Measurements from ENCODE around the gene SLC35A5. TPM values are rescaled to one million over a fixed set of nuclear protein-coding genes. Genes with fewer than 3 reads are reported as not detected.

The SLC35A5 gene
- total and polyA plus RNA-seq, 10 donors: 8.2 to 48.0 (median 33.8) TPM

GRCh38 chr3:112604536-112604935 lies 42.7 kb downstream of the SLC35A5 start:
- intact Hi-C loops (cut with DNase I; ENCODE audit: low total_unique reads): no loop called here
- H3K36me3 ChIP-seq: no peaks in the 10 kb centered on the region
- no peaks in the 10 kb centered on the region for H3K9me3 ChIP-seq
- no peak overlapping the region for H3K4me3 ChIP-seq
- 19 to 28% (median 20%) methylated on average over 4 of the region's 4 CpGs for WGBS, 5 donors
- TF ChIP-seq POLR2AphosphoS5 (IDR thresholded peaks at IDR 0.05) (no peak), CTCF (IDR thresholded peaks at IDR 0.05 in 8 of 11, conservative IDR thresholded peaks at IDR 0.05 in 3 of 11) (no peak), POLR2A (IDR thresholded peaks at IDR 0.05) (no peak)
- peak overlapping the region in 4 of 8 donors; percentile 0 to 37 (median 18) for H3K27ac ChIP-seq
- peaks cover 0 to 18% (median 12%) of the 10 kb centered on the region in 6 donors for H3K4me1 ChIP-seq
- H3K27me3 ChIP-seq (replicated peaks in 1 of 7): peaks cover 0 to 4% (median 0%) of the 10 kb centered on the region in 7 donors
- no peak for DNase-seq

DNA sequence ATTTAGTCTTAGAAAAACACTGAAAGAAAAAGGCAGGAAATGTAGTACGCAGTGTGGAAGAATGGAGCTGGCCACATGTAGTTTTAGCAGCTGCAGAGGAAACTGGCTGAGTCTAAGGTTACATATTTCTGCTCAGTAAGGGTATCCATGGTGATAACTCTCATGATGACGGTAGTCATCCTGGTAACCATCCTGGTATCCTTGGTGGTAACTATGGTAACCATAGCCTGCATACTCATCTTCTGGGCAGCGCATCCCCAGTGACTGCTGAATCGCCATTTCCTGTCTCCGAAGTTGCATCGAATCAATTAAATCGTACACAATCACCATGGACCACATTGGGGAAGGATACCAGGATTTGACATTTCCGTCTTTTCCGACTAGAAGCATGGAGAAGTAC lies 43.4 kb downstream of the SLC35A5 start:
- no peak overlapping the region for H3K4me3 ChIP-seq
- H3K27me3 ChIP-seq (replicated peaks in 1 of 7): peaks cover 0 to 4% (median 0%) of the 10 kb centered on the region in 7 donors
- DNase-seq: no peak
- no peaks in the 10 kb centered on the region for H3K9me3 ChIP-seq
- H3K4me1 ChIP-seq: peaks cover 0 to 18% (median 12%) of the 10 kb centered on the region in 6 donors
- H3K36me3 ChIP-seq: no peaks in the 10 kb centered on the region
- TF ChIP-seq CTCF (IDR thresholded peaks at IDR 0.05 in 8 of 11, conservative IDR thresholded peaks at IDR 0.05 in 3 of 11) (no peak), POLR2A (IDR thresholded peaks at IDR 0.05) (no peak), POLR2AphosphoS5 (IDR thresholded peaks at IDR 0.05) (peak in 1 of 3 donors; percentile 11)
- peak overlapping the region in 3 of 8 donors; percentile 0 to 37 (median 33) for H3K27ac ChIP-seq
- intact Hi-C loops (cut with DNase I; ENCODE audit: low total_unique reads): no loop called here
- WGBS, 5 donors: 57 to 64% (median 61%) methylated on average over 9 of the region's 9 CpGs

DNA sequence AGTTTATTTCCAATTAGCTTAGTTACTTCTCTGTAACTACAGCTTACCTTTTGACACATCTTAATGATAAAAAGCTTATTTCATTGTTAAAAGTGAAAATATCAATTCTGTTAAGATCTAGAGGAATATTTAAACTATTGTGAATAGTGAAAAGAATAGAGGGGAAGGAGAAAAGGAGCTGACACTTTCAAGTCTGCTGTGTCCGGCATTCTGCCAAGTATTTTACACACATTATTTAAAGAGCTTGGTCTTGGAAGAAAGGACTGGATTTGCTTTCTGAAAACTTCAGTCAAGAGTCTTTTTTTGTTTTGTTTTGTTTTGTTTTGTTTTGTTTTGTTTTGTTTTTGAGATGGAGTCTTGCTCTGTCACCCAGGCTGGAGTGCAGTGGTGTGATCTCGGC lies 44.3 kb downstream of the SLC35A5 start:
- no peak for TF ChIP-seq CTCF (IDR thresholded peaks at IDR 0.05 in 8 of 11, conservative IDR thresholded peaks at IDR 0.05 in 3 of 11)
- no peak for TF ChIP-seq POLR2A (IDR thresholded peaks at IDR 0.05)
- no peak for TF ChIP-seq POLR2AphosphoS5 (IDR thresholded peaks at IDR 0.05)
- peaks cover 0 to 4% (median 0%) of the 10 kb centered on the region in 7 donors for H3K27me3 ChIP-seq (replicated peaks in 1 of 7)
- WGBS, 5 donors: 89 to 96% (median 95%) methylated on average over 2 of the region's 2 CpGs
- no peaks in the 10 kb centered on the region for H3K36me3 ChIP-seq
- no peaks in the 10 kb centered on the region for H3K9me3 ChIP-seq
- intact Hi-C loops (cut with DNase I; ENCODE audit: low total_unique reads): no loop called here
- peaks cover 0 to 18% (median 12%) of the 10 kb centered on the region in 6 donors for H3K4me1 ChIP-seq
- no peak for DNase-seq
- no peak overlapping the region for H3K4me3 ChIP-seq
- H3K27ac ChIP-seq: no peak overlapping the region

DNA sequence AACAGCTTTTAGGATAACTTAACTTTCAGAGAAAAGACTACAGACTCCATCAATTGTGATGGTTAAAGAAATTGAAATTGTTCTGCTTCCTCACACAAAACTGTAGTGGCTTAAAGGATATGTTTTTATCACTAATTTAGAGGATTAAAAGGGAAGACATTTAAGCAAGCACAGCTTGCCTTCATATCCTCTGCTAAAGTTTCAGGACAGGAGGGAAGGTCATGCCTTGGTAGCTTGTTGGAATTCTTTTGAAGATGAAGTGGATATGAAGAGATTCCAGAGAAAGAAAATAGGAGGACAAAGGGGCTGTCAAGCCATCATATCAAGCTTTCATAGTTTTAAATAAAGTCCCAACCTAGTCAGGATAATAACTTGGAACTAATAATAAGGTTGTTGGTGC lies 46.0 kb downstream of the SLC35A5 start:
- intact Hi-C loops (cut with DNase I; ENCODE audit: low total_unique reads): no loop called here
- H3K4me3 ChIP-seq: no peak overlapping the region
- no peaks in the 10 kb centered on the region for H3K36me3 ChIP-seq
- H3K27me3 ChIP-seq (replicated peaks in 1 of 7): peaks cover 0 to 4% (median 0%) of the 10 kb centered on the region in 7 donors
- peaks cover 0 to 25% (median 17%) of the 10 kb centered on the region in 6 donors for H3K4me1 ChIP-seq
- H3K27ac ChIP-seq: no peak overlapping the region
- no peak for DNase-seq
- H3K9me3 ChIP-seq: no peaks in the 10 kb centered on the region
- TF ChIP-seq POLR2AphosphoS5 (IDR thresholded peaks at IDR 0.05) (no peak), CTCF (IDR thresholded peaks at IDR 0.05 in 8 of 11, conservative IDR thresholded peaks at IDR 0.05 in 3 of 11) (no peak), POLR2A (IDR thresholded peaks at IDR 0.05) (no peak)
